Measurements from ENCODE around the gene LAIR2.

Gene LAIR2

DNA sequence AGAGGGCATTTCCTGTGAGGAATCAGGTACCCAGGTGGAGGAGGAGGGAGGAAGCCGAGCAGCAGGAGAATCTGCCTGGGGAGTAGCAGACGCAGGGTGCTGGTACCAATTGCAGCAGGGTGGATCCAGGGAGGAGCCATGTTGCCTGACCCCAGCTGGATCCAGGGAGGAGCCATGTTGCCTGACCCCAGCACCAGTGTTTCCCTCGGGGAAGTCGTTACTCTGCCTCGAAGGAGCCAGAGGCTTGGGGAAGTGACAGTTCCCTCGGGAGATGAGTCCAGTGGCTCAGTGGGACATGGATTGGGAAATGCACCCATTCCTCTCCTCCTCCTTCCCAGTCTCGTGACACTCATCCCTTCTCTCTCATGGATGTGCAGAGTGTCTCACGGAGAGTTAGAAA is 31.5 kb downstream of the LAIR2 start:
- no peak for DNase-seq (ENCODE audit: low spot score)

DNA sequence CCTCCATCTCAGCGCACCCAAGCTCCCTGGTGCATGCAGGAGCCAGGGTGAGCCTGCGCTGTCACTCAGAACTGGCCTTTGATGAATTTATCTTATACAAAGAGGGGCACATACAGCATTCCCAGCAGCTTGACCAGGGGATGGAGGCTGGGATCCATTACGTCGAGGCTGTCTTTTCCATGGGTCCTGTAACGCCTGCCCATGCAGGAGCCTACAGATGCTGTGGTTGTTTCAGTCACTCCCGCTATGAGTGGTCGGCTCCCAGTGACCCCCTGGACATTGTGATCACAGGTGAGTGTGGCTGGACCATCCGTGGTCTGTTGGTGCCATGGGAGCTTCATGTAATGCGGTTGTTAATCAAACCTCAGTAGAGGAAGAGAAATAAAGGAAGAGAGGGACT is 33.0 kb downstream of the LAIR2 start:
- DNase-seq (ENCODE audit: low spot score), result no peak

DNA sequence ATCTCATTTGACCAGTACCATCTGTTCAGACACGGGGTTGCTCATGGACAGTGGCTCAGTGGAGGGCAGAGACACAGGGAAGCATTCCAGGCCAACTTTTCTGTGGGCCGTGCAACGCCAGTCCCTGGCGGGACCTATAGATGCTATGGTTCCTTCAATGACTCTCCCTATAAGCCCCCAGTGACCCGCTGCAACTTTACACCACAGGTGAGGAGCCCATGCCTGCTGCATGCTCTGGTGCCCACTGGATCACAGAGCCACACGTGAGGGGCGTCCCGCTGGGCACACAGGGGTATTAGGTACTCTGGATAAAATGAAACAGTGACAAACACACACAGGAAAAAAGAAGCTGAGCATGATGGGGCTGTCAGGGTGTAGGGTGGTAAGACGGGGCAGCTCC is 34.3 kb downstream of the LAIR2 start:
- DNase-seq (ENCODE audit: low spot score), result no peak

GRCh38 chr19:54541712-54542111 is 39.1 kb downstream of the LAIR2 start:
- no peak for DNase-seq (ENCODE audit: low spot score)

GRCh38 chr19:54548806-54549205 is 46.2 kb downstream of the LAIR2 start:
- DNase-seq (ENCODE audit: low spot score), result no peak

GRCh38 chr19:54549224-54549623 is 46.6 kb downstream of the LAIR2 start:
- DNase-seq (ENCODE audit: low spot score), result no peak

GRCh38 chr19:54551293-54551692 is 48.7 kb downstream of the LAIR2 start:
- DNase-seq (ENCODE audit: low spot score), result no peak

DNA sequence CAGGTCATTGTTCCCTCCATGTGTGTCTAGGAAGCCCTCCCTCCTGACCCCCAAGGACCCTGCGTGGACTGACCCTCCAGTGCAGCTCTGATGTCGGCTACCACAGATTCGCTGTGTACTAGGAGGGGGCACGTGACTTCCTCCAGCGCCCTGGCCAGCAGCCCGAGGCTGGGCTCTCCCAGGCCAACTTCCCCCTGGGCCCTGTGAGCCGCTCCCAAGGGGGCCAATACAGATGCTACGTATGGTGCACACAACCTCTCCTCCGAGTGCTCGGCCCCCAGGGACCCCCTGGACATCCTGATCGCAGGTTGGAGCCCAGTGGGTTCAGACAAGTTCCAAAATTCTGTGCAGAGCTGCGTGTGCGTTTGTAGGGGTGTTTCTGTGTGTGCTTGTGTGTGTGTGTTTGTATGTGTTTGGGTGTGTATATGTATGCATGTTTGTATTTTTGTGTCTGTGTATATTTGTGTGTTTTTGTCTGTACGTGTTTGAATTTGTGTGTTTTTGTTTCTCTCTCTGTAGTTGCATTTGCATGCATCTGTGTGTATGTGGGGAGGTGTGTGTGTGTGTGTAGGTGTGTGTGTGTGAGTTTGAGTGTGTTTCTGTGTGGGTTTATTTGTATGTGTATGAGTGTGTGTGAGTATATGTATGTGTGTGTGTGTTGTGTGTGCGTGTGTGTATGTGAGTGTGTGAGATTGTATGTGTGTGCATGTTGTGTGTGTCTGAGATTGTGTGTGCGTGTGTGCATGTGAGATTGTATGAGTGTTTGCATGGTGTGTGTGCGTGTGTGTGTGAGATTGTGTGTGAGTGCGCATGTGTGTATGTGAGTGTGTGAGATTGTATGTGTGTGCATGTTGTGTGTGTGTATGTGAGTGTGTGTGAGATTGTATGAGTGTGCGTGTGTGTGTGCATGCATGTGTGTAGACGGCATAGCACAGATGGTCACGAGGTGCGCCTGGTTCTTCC is 49.6 kb downstream of the LAIR2 start:
- no peak for DNase-seq (ENCODE audit: low spot score)

DNA sequence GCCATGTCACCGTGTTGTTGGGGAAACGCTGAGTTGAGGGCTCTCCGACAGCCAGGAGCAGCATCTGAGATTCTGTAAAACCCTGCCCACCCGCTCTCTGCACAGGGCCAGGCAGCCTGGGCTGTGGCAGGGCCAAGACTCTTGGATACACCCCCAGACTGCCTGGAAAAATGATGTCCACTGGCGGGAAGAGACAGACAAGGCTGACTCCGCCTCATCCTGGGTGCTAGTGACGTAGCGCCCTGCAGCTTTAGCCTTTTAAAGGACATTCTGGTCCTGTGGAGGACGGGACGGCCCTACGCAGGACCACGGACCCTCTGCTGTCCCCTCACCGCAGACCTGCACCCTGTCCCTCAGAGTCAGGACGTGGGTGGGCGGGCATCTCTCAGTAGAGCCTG is 50.3 kb downstream of the LAIR2 start:
- no peak for DNase-seq (ENCODE audit: low spot score)

- DNase-seq (ENCODE audit: low spot score), result no peak
These were observed 51.4 kb downstream of the LAIR2 start for GRCh38 chr19:54554006-54554405.

- no peak for DNase-seq (ENCODE audit: low spot score)
These were observed 52.3 kb downstream of the LAIR2 start for GRCh38 chr19:54554896-54555295.

DNA sequence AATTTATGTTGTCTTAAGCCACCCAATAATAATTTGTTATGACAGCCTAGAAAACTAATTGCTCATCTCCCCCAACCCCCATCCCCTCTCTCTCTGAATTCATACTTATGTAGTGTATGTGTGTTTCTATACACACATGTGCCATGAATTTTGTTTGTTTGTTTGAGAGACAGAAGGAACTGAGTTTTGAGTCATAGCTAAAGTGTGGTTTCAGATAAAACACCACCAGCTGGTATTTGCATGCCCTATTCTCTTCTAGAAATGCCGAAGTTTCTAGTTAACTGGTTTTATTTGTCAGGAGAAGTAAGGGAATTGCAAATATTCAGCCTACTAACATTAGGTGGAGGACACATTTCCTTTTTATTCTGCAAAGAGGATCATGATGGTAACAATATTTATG is 53.6 kb downstream of the LAIR2 start:
- no peak for DNase-seq (ENCODE audit: low spot score)

DNA sequence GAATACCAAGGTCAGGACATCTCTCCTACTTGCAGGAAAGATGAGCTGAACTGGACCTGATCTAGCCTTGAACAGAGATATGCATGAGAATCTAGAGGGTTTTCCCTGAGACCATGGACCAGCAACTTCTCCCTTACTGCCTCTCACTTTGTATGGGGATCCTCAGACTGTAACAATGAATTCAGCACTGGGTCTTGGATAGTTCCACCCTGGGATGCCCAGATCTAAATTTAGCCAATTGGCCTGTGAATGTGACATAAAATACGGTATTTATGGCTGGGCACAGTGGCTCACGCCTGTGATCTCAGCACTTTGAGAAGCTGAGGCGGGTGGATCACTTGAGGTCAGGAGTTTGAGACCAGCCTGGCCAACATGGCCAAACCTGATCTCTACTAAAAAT is 55.7 kb downstream of the LAIR2 start:
- no peak for DNase-seq (ENCODE audit: low spot score)

Data from CD4-positive, alpha-beta T cell treated with Interleukin-6 at 100 ng/mL for 8 hours (primary cell).